Parathyroid adenoma (tissue), 2 donors: ENCODE results near the gene C17orf100.
A peak's percentile ranks its signal among the peaks of the same experiment; 100 is the strongest.
"Not testable (repeated sequence)": the region's sequence is repeated elsewhere in the genome, so short reads cannot be mapped to it uniquely, and the experiment has no call there.

Source experiments
- H2AFZ ChIP-seq: fragments of 300-600 bp; sonication (generic); one replicate; pipeline ENCODE4 v1.7.0; 2017; ENCODE audit warnings: antibody characterized with exemption, mild to moderate bottlenecking
- H3K27ac ChIP-seq: fragments of 300-600 bp; sonication (generic); one replicate; pipeline ENCODE4 v1.7.0; 2017
- H3K27me3 ChIP-seq: fragments of 300-600 bp; sonication (generic); one replicate; pipeline ENCODE4 v1.7.0; 2017; ENCODE audit warnings: low read length; ENCODE audit not compliant: control insufficient read depth, insufficient read depth
- H3K36me3 ChIP-seq: fragments of 300-600 bp; sonication (generic); one replicate; pipeline ENCODE4 v1.7.0; 2017; ENCODE audit warnings: low read length; ENCODE audit not compliant: control insufficient read depth, insufficient read depth
- H3K4me1 ChIP-seq: fragments of 300-600 bp; sonication (generic); one replicate; pipeline ENCODE4 v1.7.0; 2017; ENCODE audit warnings: control low read depth
- H3K4me2 ChIP-seq: fragments of 300-600 bp; sonication (generic); one replicate; pipeline ENCODE4 v1.7.0; 2017; ENCODE audit warnings: low read length
- H3K4me3 ChIP-seq: fragments of 300-600 bp; sonication (generic); one replicate; pipeline ENCODE4 v1.7.0; 2017; ENCODE audit warnings: low read depth, low read length
- H3K79me2 ChIP-seq: fragments of 300-600 bp; sonication (generic); one replicate; pipeline ENCODE4 v1.7.0; 2017; ENCODE audit warnings: control low read depth
- H3K9ac ChIP-seq: fragments of 300-600 bp; sonication (generic); one replicate; pipeline ENCODE4 v1.7.0; 2017; ENCODE audit warnings: mild to moderate bottlenecking
- H3K9me3 ChIP-seq: fragments of 300-600 bp; sonication (generic); one replicate; pipeline ENCODE4 v1.7.0; 2017; ENCODE audit warnings: low read length; ENCODE audit not compliant: control insufficient read depth
- TF ChIP-seq, protein P1 (sequence below): fragments of 300-600 bp; sonication (generic); IDR thresholded peaks from one replicate; pipeline ENCODE4 v1.7.0; 2017; ENCODE audit warnings: antibody characterized with exemption, mild to moderate bottlenecking
- donor health status: primary hyperparathyroidism.

The C17orf100 gene

GRCh38 chr17:6643451-6644125, 8.0 kb upstream of the C17orf100 start:
- Histone ChIP-seq H3K79me2 (peaks cover 14% of the 10 kb centered on the region), H3K4me2 (no peak overlapping the region), H3K9ac (no peak overlapping the region), H3K27ac (no peak overlapping the region), H3K36me3 (no peaks in the 10 kb centered on the region), H3K9me3 (no peaks in the 10 kb centered on the region), H3K27me3 (no peaks in the 10 kb centered on the region), H3K4me1 (peaks cover 6% of the 10 kb centered on the region), H3K4me3 (no peak overlapping the region), H2AFZ (no peak overlapping the region)
- TF ChIP-seq, protein P1, sequence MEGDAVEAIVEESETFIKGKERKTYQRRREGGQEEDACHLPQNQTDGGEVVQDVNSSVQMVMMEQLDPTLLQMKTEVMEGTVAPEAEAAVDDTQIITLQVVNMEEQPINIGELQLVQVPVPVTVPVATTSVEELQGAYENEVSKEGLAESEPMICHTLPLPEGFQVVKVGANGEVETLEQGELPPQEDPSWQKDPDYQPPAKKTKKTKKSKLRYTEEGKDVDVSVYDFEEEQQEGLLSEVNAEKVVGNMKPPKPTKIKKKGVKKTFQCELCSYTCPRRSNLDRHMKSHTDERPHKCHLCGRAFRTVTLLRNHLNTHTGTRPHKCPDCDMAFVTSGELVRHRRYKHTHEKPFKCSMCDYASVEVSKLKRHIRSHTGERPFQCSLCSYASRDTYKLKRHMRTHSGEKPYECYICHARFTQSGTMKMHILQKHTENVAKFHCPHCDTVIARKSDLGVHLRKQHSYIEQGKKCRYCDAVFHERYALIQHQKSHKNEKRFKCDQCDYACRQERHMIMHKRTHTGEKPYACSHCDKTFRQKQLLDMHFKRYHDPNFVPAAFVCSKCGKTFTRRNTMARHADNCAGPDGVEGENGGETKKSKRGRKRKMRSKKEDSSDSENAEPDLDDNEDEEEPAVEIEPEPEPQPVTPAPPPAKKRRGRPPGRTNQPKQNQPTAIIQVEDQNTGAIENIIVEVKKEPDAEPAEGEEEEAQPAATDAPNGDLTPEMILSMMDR = no peak

- no peak overlapping the region for H3K4me2 ChIP-seq
- H3K4me3 ChIP-seq = no peak overlapping the region
- H3K36me3 ChIP-seq = no peaks in the 10 kb centered on the region
- no peak overlapping the region for H3K9ac ChIP-seq
- no peak overlapping the region for H2AFZ ChIP-seq
- H3K9me3 ChIP-seq = no peaks in the 10 kb centered on the region
- peaks cover 4% of the 10 kb centered on the region for H3K79me2 ChIP-seq
- H3K4me1 ChIP-seq = peaks cover 6% of the 10 kb centered on the region
- TF ChIP-seq, protein P1 = no peak
- no peak overlapping the region for H3K27ac ChIP-seq
- no peaks in the 10 kb centered on the region for H3K27me3 ChIP-seq
Measured at GRCh38 chr17:6648181-6648580, 3.4 kb upstream of the C17orf100 start.

DNA sequence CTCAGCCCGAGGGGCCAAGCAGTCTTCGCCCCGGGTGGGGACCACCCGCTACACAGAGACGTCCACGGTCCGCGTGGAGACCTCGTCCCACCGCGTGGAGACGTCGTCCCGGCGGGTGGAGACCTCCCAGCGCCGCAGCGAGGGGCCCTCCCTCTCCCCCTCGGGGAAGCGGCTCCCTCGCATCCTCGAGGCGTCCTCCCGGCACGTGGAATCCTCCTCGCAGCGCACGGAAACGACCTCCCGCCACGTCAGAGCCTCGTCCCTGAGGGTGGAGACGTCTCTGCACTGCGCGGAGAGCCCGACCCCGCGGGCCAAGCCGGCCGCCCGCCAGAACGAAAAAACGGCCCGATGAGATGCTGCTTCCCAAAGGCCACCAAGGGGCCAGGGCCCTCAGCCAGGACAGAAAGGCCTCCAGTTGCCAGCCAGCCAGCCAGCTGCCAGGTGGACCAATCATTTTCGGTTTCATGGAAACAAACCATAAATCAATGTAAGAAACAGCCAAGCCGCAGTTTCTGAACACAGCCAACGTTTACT, 424 bp downstream of the C17orf100 start:
- Histone ChIP-seq H3K36me3 (no peaks in the 10 kb centered on the region), H2AFZ (peak overlapping the region; percentile 97), H3K4me2 (peak overlapping the region; percentile 97), H3K27me3 (no peaks in the 10 kb centered on the region), H3K27ac (peak overlapping the region; percentile 90), H3K9me3 (no peaks in the 10 kb centered on the region), H3K79me2 (peaks cover 4% of the 10 kb centered on the region), H3K4me3 (peak overlapping the region; percentile 99), H3K4me1 (peaks cover 6% of the 10 kb centered on the region), H3K9ac (no peak overlapping the region)
- TF ChIP-seq, protein P1 = no peak

DNA sequence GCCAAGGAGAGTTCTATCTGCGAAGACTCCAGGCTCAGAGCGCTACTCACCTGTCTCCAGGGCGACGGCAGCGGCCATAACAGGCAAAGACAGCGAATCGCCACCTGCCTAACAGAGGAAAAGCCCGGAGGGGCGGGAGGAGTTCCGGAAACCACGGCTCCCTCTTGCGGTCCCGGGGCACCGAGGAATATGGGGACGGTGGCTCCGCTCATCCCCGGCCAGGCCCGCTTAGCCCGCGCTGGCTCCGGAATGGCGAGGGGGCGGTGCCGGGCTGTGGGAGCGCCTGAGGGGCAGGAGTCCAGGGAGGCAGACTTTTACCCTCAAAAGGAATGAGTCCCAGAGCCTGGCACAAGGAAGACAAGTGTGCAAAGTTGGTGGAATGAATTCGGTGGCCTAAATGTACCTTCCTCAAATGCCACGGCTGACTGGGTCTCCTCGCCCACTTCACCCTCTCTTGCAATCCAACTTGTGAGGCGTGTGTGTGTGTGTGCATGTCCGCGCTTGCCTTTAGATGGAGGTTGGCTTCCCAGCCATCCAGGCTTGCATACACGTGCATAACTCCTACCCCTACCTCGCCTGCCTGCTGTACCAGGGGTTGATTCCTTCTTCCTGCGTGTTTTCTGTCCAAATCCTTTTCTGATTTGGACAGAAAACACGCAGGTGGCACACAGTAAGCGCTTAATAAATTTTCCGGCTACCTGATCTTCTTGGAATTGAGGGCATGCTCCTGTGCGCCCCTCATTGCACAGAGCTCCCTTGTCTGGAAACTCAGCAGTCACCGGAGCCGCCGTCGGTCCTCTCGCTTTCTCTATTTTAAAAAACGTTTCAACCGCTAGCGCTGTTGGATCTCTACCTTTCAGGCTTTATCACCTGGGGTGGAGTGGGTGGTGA, 3.5 kb downstream of the C17orf100 start:
- Histone ChIP-seq H3K27me3 (no peaks in the 10 kb centered on the region), H3K36me3 (no peaks in the 10 kb centered on the region), H2AFZ (no peak overlapping the region), H3K9me3 (no peaks in the 10 kb centered on the region), H3K4me3 (peak overlapping the region; percentile 46), H3K9ac (no peak overlapping the region), H3K4me1 (peaks cover 5% of the 10 kb centered on the region), H3K27ac (no peak overlapping the region), H3K4me2 (peak overlapping the region; percentile 61), H3K79me2 (no peaks in the 10 kb centered on the region)
- TF ChIP-seq, protein P1 = no peak

GRCh38 chr17:6655732-6656361, 4.3 kb downstream of the C17orf100 start:
- not testable (repeated sequence) for H3K9me3 ChIP-seq, H3K36me3 ChIP-seq, H2AFZ ChIP-seq, H3K27ac ChIP-seq, H3K79me2 ChIP-seq, H3K27me3 ChIP-seq, H3K9ac ChIP-seq, H3K4me2 ChIP-seq, H3K4me1 ChIP-seq
- peak overlapping the region; percentile 9 for H3K4me3 ChIP-seq

DNA sequence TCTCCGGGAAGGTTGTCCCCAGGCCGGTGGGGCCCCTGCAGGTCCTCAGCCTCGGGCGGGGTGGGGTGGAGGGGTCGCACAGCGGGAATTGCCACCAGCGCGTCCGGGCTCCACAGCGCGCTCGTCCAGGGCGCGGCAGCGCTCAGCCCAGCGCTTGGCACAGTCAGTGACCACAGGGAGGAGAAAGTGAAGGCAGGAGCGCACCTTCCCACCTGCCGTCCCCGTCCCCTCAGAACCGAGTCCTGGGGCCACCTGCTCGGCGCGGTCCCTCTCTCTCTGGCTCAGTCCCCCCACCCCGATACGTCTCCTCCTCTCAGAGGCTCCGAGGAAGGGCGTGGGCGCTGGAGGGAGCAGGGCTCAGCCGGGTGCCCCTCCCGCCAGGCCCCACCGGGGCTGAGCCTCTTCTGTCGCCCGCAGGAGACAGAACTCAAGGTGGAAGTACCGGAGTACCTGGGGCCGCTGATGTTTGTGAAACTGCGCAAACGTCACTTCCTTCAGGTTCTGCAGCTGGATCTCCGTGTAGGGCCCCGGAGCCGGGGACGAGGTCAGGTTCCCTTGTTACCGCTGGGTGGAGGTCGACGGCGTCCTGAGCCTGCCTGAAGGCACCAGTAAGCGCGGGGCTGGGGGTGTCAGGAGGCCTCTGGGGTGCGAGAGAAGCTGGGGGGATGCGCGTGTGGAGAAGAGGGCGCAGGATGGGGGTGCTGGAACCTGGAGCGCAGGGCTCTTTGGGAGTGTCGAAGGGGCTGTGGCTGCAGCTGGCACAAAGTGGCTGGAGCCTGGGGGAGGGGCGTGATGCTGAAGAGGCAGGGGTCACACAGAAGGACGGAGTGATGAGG, 5.5 kb downstream of the C17orf100 start:
- H3K27me3 ChIP-seq, H3K9ac ChIP-seq, H3K4me1 ChIP-seq, H3K79me2 ChIP-seq, H3K9me3 ChIP-seq, H3K36me3 ChIP-seq, H3K27ac ChIP-seq: not testable (repeated sequence)
- H3K4me2 ChIP-seq = peak overlapping the region; percentile 50
- H2AFZ ChIP-seq = peak overlapping the region; percentile 77
- H3K4me3 ChIP-seq = peak overlapping the region; percentile 49
